ENCODE data around the gene FOXN4. TPM values are rescaled to one million over a fixed set of nuclear protein-coding genes. Genes with fewer than 3 reads are reported as not detected.

The FOXN4 gene
- total and polyA plus RNA-seq, 2 of the 13 experiments (the other 11 are each of a cell fraction or from before 2014, with no cell fraction given), result 0.11 TPM; not detected in 1

GRCh38 chr12:109307051-109307450 is 2.0 kb downstream of the FOXN4 start (continued):
- TF ChIP-seq ZNF691 (CRISPR knock-in tag; IDR thresholded peaks at IDR 0.05; ENCODE audit: borderline replicate concordance, low read depth), result 0 out of 2 replicates have a peak, but pooled peaks have one; percentile 36
- peak; percentile 59; the same call in 1 of the 2 replicates for TF ChIP-seq MED1 (CRISPR knock-in tag; IDR thresholded peaks at IDR 0.05)
- no peak for TF ChIP-seq FOXA1 (IDR thresholded peaks at IDR 0.05)
- peak; percentile 96 for TF ChIP-seq FOXA1 (CRISPR knock-in tag; IDR thresholded peaks at IDR 0.05)
- 0 out of 2 replicates have a peak, but pooled peaks have one; percentile 23 for TF ChIP-seq ISL2 (CRISPR knock-in tag; IDR thresholded peaks at IDR 0.05)
- TF ChIP-seq BCLAF1 (IDR thresholded peaks at IDR 0.05), result no peak
- TF ChIP-seq DBP (CRISPR knock-in tag; IDR thresholded peaks at IDR 0.05; ENCODE audit: not compliant biosample characterization), result no peak
- no peak for TF ChIP-seq SOX13 (IDR thresholded peaks at IDR 0.05)
- TF ChIP-seq SOX13 (CRISPR knock-in tag; conservative IDR thresholded peaks at IDR 0.05 in 1 of 2, IDR thresholded peaks at IDR 0.05 in 1 of 2), result peak in 1 of 2 experiments; percentile 44; a peak in 1 of 4 replicates
- no peak for TF ChIP-seq REPIN1 (CRISPR knock-in tag; IDR thresholded peaks at IDR 0.05; ENCODE audit: borderline replicate concordance, low read depth)
- TF ChIP-seq GABPA (IDR thresholded peaks at IDR 0.05; ENCODE audit: low read depth, low read length), result no peak
- no peak for TF ChIP-seq GABPA (CRISPR knock-in tag; IDR thresholded peaks at IDR 0.05; ENCODE audit: low read depth)
- TF ChIP-seq HNF1A (IDR thresholded peaks at IDR 0.05; ENCODE audit: low read depth), result no peak
- TF ChIP-seq HNF1A (CRISPR knock-in tag; IDR thresholded peaks at IDR 0.05; ENCODE audit: borderline replicate concordance), result no peak
- no peak for TF ChIP-seq JARID2 (CRISPR knock-in tag; IDR thresholded peaks at IDR 0.05; ENCODE audit: insufficient replicate concordance)
- TF ChIP-seq KDM5A (IDR thresholded peaks at IDR 0.05; ENCODE audit: borderline replicate concordance, low read length), result no peak
- peak; percentile 43; the same call in 1 of the 2 replicates for TF ChIP-seq MYC (CRISPR knock-in tag; IDR thresholded peaks at IDR 0.05; ENCODE audit: borderline replicate concordance)
- TF ChIP-seq FOXK2 (IDR thresholded peaks at IDR 0.05), result 0 out of 2 replicates have a peak, but pooled peaks have one; percentile 20
- TF ChIP-seq SMAD9 (CRISPR knock-in tag; IDR thresholded peaks at IDR 0.05), result no peak
- no peak for TF ChIP-seq PAX8 (CRISPR knock-in tag; IDR thresholded peaks at IDR 0.05; ENCODE audit: borderline replicate concordance)
- peak; percentile 55 for TF ChIP-seq SOX5 (CRISPR knock-in tag; IDR thresholded peaks at IDR 0.05; ENCODE audit: borderline replicate concordance)
- TF ChIP-seq ERF (CRISPR knock-in tag; IDR thresholded peaks at IDR 0.05), result 0 out of 2 replicates have a peak, but pooled peaks have one; percentile 42
- peak; percentile 48; the same call in 1 of the 2 replicates for TF ChIP-seq ZNF451 (CRISPR knock-in tag; IDR thresholded peaks at IDR 0.05)
- TF ChIP-seq TRIM24 (CRISPR knock-in tag; IDR thresholded peaks at IDR 0.05), result no peak
